Caco-2 (cell line): ENCODE results near the gene PCDHA12. TPM values are rescaled to one million over a fixed set of nuclear protein-coding genes. Genes with fewer than 3 reads are reported as not detected.

Source experiments
- BruUV-seq: library from RNA; stranded (reverse); fragments of 400-500 nt; replicated peaks from 2 replicates; lab custom pipeline; 2021; lab: Mats Ljungman, UMichigan
- CTCF ChIA-PET: fragments of 300-600 bp; sonication (Branson Sonifier 250); formaldehyde crosslinking; loops from one replicate; lab custom pipeline; 2022; ENCODE audit warnings: antibody characterized with exemption; lab: Charles Lee
- POLR2A ChIA-PET: fragments of 300-600 bp; sonication (Branson Sonifier 250); formaldehyde crosslinking; loops from one replicate; lab custom pipeline; 2022; ENCODE audit warnings: antibody characterized with exemption; lab: Charles Lee
- DNase-seq, 2 experiments: peaks; one replicate each; pipeline versions ENCODE4 v3.0.0 to v3.0.0-alpha.2; 2020 to 2022
- H3K27me3 ChIP-seq: replicated peaks from 2 replicates; pipeline ENCODE4 v1.6.0; 2011; ENCODE audit warnings: low read length; ENCODE audit not compliant: control insufficient read depth, insufficient read depth
- H3K36me3 ChIP-seq: 2 replicates; pipeline ENCODE4 v1.5.1; 2011; ENCODE audit warnings: low read length; ENCODE audit not compliant: control insufficient read depth, insufficient read depth
- H3K4me1 ChIP-seq: fragments of 250-450 bp; sonication (Bioruptor Pico); 2 replicates; pipeline ENCODE4 v1.5.1; 2020; ENCODE audit warnings: mild to moderate bottlenecking
- H3K4me3 ChIP-seq: 2 replicates; pipeline ENCODE4 v1.5.1; 2011; ENCODE audit warnings: low read depth, mild to moderate bottlenecking, control low read depth, low read length
- H3K9me3 ChIP-seq: fragments of 250-450 bp; sonication (Bioruptor Pico); 2 replicates; pipeline ENCODE4 v1.5.1; 2020; ENCODE audit warnings: mild to moderate bottlenecking, moderate library complexity
- H3K27ac Mint-ChIP-seq: one replicate; pipeline ENCODE4 v1.8.0; 2022; ENCODE audit warnings: mixed read lengths; ENCODE audit not compliant: unreplicated experiment
- H3K27me3 Mint-ChIP-seq: one replicate; pipeline ENCODE4 v1.8.0; 2022; ENCODE audit warnings: mixed read lengths; ENCODE audit not compliant: insufficient read depth, unreplicated experiment
- H3K36me3 Mint-ChIP-seq: one replicate; pipeline ENCODE4 v1.8.0; 2022; ENCODE audit warnings: mild to moderate bottlenecking, mixed read lengths; ENCODE audit not compliant: insufficient read depth, unreplicated experiment
- H3K4me1 Mint-ChIP-seq: one replicate; pipeline ENCODE4 v1.8.0; 2022; ENCODE audit warnings: low read depth, mixed read lengths; ENCODE audit not compliant: unreplicated experiment
- H3K4me3 Mint-ChIP-seq: one replicate; pipeline ENCODE4 v1.8.0; 2022; ENCODE audit warnings: mild to moderate bottlenecking, moderate library complexity, mixed read lengths; ENCODE audit not compliant: unreplicated experiment
- H3K9me3 Mint-ChIP-seq: one replicate; pipeline ENCODE4 v1.8.0; 2022; ENCODE audit warnings: mixed read lengths; ENCODE audit not compliant: unreplicated experiment
- intact Hi-C: fragments of 100-400 bp; cut with micrococcal nuclease; formaldehyde crosslinking; loops from one replicate; pipeline ENCODE4 v1.10.0; 2022; ENCODE audit not compliant: unreplicated experiment
- total RNA-seq: library from RNA; stranded (reverse); gene quantifications from 2 replicates; pipeline ENCODE4 v1.2.3, GENCODE V29; 2022
- TF ChIP-seq, protein P1 (sequence below), 2 experiments: fragments of 200-600 bp in 1 of 2; IDR thresholded peaks; 1 replicate in 1 of 2; 2 replicates in 1 of 2; pipeline versions ENCODE4 v1.5.1 to v1.8.0; 2011 to 2022; ENCODE audit warnings: antibody characterized with exemption in 1 of 2, control low read depth in 1 of 2, inconsistent platforms in 1 of 2, low read depth in 1 of 2, low read length in 1 of 2, mild to moderate bottlenecking in 1 of 2, moderate library complexity in 1 of 2; ENCODE audit not compliant: insufficient read depth in 1 of 2, severe bottlenecking in 1 of 2, unreplicated experiment in 1 of 2

The PCDHA12 gene
- total RNA-seq, 1 experiment from 2014 or later = not detected

DNA sequence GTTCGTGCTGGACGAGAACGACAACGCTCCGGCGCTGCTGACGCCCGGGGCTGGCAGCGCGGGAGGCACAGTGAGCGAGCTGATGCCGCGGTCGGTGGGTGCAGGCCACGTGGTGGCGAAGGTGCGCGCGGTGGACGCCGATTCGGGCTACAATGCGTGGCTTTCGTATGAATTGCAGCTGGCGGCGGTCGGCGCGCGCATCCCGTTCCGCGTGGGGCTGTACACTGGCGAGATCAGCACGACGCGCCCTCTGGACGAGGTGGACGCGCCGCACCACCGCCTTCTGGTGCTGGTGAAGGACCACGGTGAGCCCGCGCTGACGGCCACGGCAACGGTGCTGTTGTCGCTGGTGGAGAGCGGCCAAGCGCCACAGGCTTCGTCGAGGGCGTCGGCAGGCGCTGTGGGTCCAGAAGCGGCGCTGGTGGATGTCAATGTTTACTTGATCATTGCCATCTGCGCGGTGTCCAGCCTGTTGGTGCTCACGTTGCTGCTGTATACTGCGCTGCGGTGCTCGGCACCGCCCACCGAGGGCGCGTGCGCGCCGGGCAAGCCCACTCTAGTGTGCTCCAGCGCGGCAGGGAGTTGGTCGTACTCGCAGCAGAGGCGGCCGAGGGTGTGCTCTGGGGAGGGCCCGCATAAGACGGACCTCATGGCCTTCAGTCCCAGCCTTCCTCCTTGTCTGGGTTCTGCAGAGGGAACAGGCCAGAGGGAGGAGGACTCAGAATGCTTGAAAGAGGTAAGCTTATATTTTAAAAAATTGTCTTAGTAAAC lies 9.0 kb downstream of the PCDHA12 start:
- no peak for DNase-seq
- Histone ChIP-seq H3K4me1 (no peaks in the 10 kb centered on the region), H3K4me3 (no peak overlapping the region), H3K36me3 (no peaks in the 10 kb centered on the region), H3K27me3 (no peaks in the 10 kb centered on the region), H3K9me3 (no peaks in the 10 kb centered on the region; the same call in 1 of the 2 replicates)
- H3K4me3 Mint-ChIP-seq = no peak overlapping the region
- TF ChIP-seq, protein P1, sequence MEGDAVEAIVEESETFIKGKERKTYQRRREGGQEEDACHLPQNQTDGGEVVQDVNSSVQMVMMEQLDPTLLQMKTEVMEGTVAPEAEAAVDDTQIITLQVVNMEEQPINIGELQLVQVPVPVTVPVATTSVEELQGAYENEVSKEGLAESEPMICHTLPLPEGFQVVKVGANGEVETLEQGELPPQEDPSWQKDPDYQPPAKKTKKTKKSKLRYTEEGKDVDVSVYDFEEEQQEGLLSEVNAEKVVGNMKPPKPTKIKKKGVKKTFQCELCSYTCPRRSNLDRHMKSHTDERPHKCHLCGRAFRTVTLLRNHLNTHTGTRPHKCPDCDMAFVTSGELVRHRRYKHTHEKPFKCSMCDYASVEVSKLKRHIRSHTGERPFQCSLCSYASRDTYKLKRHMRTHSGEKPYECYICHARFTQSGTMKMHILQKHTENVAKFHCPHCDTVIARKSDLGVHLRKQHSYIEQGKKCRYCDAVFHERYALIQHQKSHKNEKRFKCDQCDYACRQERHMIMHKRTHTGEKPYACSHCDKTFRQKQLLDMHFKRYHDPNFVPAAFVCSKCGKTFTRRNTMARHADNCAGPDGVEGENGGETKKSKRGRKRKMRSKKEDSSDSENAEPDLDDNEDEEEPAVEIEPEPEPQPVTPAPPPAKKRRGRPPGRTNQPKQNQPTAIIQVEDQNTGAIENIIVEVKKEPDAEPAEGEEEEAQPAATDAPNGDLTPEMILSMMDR (IDR thresholded peaks at IDR 0.05; ENCODE audit: insufficient read depth in 1 of 2, low read depth in 1 of 2, low read length in 1 of 2, severe bottlenecking in 1 of 2, unreplicated experiment in 1 of 2) = no peak
- no peaks in the 10 kb centered on the region for H3K4me1 Mint-ChIP-seq
- no peaks in the 10 kb centered on the region for H3K36me3 Mint-ChIP-seq
- no peak overlapping the region for H3K27ac Mint-ChIP-seq
- POLR2A ChIA-PET = no interaction called here
- CTCF ChIA-PET = no interaction called here
- no TSS peak for BruUV-seq
- intact Hi-C loops = no loop called here
- H3K9me3 Mint-ChIP-seq = peaks cover 15% of the 10 kb centered on the region
- no peaks in the 10 kb centered on the region for H3K27me3 Mint-ChIP-seq

DNA sequence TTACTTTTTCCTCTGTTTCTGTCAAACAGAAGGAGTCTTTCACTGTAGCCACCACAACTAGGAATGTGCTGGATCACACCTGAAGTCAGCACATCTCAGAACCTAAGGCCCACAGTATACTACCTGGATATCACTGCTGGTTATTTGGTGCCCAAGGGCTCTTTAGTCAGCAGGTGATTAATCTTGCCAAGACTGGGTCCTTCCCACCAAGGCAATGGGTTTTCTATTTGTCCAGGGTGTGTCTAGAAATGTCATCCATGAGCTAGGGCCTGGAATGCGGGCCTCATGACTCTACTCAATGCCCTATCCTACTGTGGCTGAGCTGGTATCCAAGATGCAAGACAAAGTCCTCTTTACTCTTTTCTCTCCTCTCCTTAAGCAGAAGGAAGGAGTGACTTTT lies 41.2 kb downstream of the PCDHA12 start:
- no TSS peak for BruUV-seq
- no peak overlapping the region for H3K4me3 Mint-ChIP-seq

DNA sequence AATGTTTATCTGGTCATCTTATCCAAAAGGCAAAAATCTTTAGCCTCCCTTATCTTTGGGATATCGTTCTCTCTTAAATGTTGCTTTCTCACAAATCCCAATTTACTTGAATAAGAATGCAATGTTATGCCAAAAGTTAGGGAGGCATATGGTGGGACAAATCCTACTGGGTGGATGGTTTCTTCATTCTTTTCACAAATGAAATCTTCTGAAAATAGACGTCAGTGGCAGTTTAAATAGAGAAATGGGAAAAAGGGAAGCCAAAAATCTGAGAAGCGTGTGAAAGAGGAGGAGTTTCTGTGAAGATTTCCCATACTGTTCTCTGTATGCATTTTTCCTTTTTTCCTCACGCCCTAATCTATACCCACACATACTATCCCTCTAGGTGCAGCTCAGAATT lies 48.5 kb downstream of the PCDHA12 start:
- CTCF ChIA-PET = no interaction called here
- Histone ChIP-seq H3K9me3 (no peaks in the 10 kb centered on the region), H3K4me3 (no peak overlapping the region), H3K27me3 (no peaks in the 10 kb centered on the region), H3K4me1 (no peaks in the 10 kb centered on the region), H3K36me3 (no peaks in the 10 kb centered on the region)
- Mint-ChIP-seq H3K9me3 (no peaks in the 10 kb centered on the region), H3K27me3 (no peaks in the 10 kb centered on the region), H3K4me3 (no peak overlapping the region), H3K4me1 (no peaks in the 10 kb centered on the region), H3K27ac (no peak overlapping the region), H3K36me3 (no peaks in the 10 kb centered on the region)
- TF ChIP-seq, protein P1 (IDR thresholded peaks at IDR 0.05; ENCODE audit: insufficient read depth in 1 of 2, low read depth in 1 of 2, low read length in 1 of 2, severe bottlenecking in 1 of 2, unreplicated experiment in 1 of 2) = no peak
- no peak for DNase-seq
- intact Hi-C loops = no loop called here
- POLR2A ChIA-PET = no interaction called here
- BruUV-seq = no TSS peak

More for the DNA sequence above, 41.2 kb downstream of the PCDHA12 start:
- ChIA-PET POLR2A (no interaction called here), CTCF (no interaction called here)
- H3K4me1 Mint-ChIP-seq = no peaks in the 10 kb centered on the region
- no peaks in the 10 kb centered on the region for H3K36me3 ChIP-seq
- H3K4me1 ChIP-seq = no peaks in the 10 kb centered on the region
- H3K27ac Mint-ChIP-seq = no peak overlapping the region
- H3K27me3 ChIP-seq = no peaks in the 10 kb centered on the region
- intact Hi-C loops = no loop called here
- TF ChIP-seq, protein P1 (IDR thresholded peaks at IDR 0.05; ENCODE audit: insufficient read depth in 1 of 2, low read depth in 1 of 2, low read length in 1 of 2, severe bottlenecking in 1 of 2, unreplicated experiment in 1 of 2) = no peak
- no peaks in the 10 kb centered on the region for H3K9me3 Mint-ChIP-seq
- no peak overlapping the region for H3K4me3 ChIP-seq
- DNase-seq = no peak
- no peaks in the 10 kb centered on the region for H3K36me3 Mint-ChIP-seq
- H3K9me3 ChIP-seq = no peaks in the 10 kb centered on the region
- H3K27me3 Mint-ChIP-seq = no peaks in the 10 kb centered on the region
